Adipocyte (in vitro differentiated cells): Measurements from ENCODE around the gene LY6G5C.
A peak's percentile ranks its signal among the peaks of the same experiment; 100 is the strongest.

Experiments used
- DNase-seq: peaks from one replicate; pipeline ENCODE4 v3.0.0-alpha.2; 2015; ENCODE audit warnings: low read depth
- H3K27me3 ChIP-seq: replicated peaks from 2 replicates; pipeline ENCODE4 v1.7.0; 2013; ENCODE audit warnings: mild to moderate bottlenecking, low read length, moderate library complexity; ENCODE audit not compliant: control insufficient read depth, insufficient read depth
- H3K36me3 ChIP-seq: 2 replicates; pipeline ENCODE4 v1.7.0; 2013; ENCODE audit warnings: low read length, mild to moderate bottlenecking, moderate library complexity; ENCODE audit not compliant: control insufficient read depth, insufficient read depth, severe bottlenecking
- H3K4me1 ChIP-seq: 2 replicates; pipeline ENCODE4 v1.7.0; 2013; ENCODE audit warnings: mild to moderate bottlenecking, low read length, moderate library complexity; ENCODE audit not compliant: control insufficient read depth, insufficient read depth
- H3K4me3 ChIP-seq: 2 replicates; pipeline ENCODE4 v1.7.0; 2013; ENCODE audit warnings: mild to moderate bottlenecking, low read length, moderate library complexity
- H3K9ac ChIP-seq: 2 replicates; pipeline ENCODE4 v1.7.0; 2013; ENCODE audit warnings: mild to moderate bottlenecking, low read length, moderate library complexity
- H3K9me3 ChIP-seq: 2 replicates; pipeline ENCODE4 v1.7.0; 2013; ENCODE audit warnings: mild to moderate bottlenecking, low read length, moderate library complexity; ENCODE audit not compliant: control insufficient read depth

LY6G5C gene

GRCh38 chr6:31658158-31658688 lies 22.6 kb downstream of the LY6G5C start:
- Histone ChIP-seq H3K9me3 (no peaks in the 10 kb centered on the region), H3K4me1 (peaks cover 36% of the 10 kb centered on the region), H3K4me3 (no peak overlapping the region), H3K27me3 (no peaks in the 10 kb centered on the region), H3K9ac (no peak overlapping the region), H3K36me3 (peaks cover 20% of the 10 kb centered on the region)
- no peak for DNase-seq

- H3K27me3 ChIP-seq = no peaks in the 10 kb centered on the region
- peaks cover 20% of the 10 kb centered on the region for H3K36me3 ChIP-seq
- no peak for DNase-seq
- H3K4me1 ChIP-seq = peaks cover 31% of the 10 kb centered on the region
- H3K9me3 ChIP-seq = no peaks in the 10 kb centered on the region
- H3K4me3 ChIP-seq = no peak overlapping the region
- H3K9ac ChIP-seq = no peak overlapping the region
Observed at GRCh38 chr6:31657406-31658157, 23.3 kb downstream of the LY6G5C start.

GRCh38 chr6:31655349-31656237 lies 25.3 kb downstream of the LY6G5C start, which contains the start of gene APOM:
APOM (plus strand) TSS chr6:31655894; CDS start chr6:31655967, 73 bp downstream.
- Histone ChIP-seq H3K36me3 (peaks cover 10% of the 10 kb centered on the region), H3K4me3 (no peak within 1 kb of the TSS), H3K9ac (no peak within 1 kb of the TSS), H3K27me3 (no peaks in the 10 kb centered on the region), H3K9me3 (no peaks in the 10 kb centered on the region), H3K4me1 (peaks cover 34% of the 10 kb centered on the region)
- DNase-seq = no peak

- H3K9ac ChIP-seq = no peak overlapping the region
- peaks cover 10% of the 10 kb centered on the region for H3K36me3 ChIP-seq
Observed at GRCh38 chr6:31654574-31655348, 26.1 kb downstream of the LY6G5C start.

GRCh38 chr6:31652925-31653724 lies 27.7 kb downstream of the LY6G5C start:
- DNase-seq = peak; percentile 96
- H3K4me1 ChIP-seq = peaks cover 16% of the 10 kb centered on the region
- H3K9ac ChIP-seq = peak overlapping the region; percentile 88

More at GRCh38 chr6:31654574-31655348, 26.1 kb downstream of the LY6G5C start:
- H3K4me1 ChIP-seq = peaks cover 31% of the 10 kb centered on the region
- H3K27me3 ChIP-seq = no peaks in the 10 kb centered on the region
- no peak for DNase-seq
- no peaks in the 10 kb centered on the region for H3K9me3 ChIP-seq
- no peak overlapping the region for H3K4me3 ChIP-seq

DNA sequence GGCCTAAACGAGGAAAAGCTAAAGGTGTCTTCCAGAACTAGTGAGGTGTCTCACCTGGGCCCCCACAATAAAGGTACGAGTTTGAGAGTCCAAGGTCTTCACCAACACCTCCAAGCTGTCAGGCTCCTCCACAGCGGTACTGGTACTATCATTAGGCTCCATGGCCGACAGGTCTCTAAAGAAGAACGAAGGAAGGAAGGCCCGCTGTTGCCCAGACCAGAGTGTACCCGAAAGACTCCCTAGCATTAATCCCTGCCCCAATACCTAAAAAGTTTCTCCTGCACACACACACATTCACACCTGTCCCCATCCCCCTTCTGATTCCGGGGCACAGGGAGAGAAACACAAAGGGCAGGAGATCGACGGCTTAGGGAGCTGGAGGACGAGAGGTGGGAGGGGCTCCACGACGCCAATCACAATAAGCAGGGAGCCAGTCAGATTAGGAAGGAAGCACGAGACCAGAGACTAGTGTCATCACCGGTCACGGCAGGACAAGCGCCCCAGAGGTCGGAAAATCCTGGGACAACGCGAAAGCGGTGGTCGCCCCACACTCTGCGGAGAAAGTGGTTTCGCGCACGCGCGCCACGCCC lies 29.2 kb downstream of the LY6G5C start:
- Histone ChIP-seq H3K4me3 (peak overlapping the region; percentile 90), H3K36me3 (peaks cover 31% of the 10 kb centered on the region), H3K9ac (peak overlapping the region; percentile 88), H3K9me3 (no peaks in the 10 kb centered on the region), H3K27me3 (no peaks in the 10 kb centered on the region), H3K4me1 (peaks cover 14% of the 10 kb centered on the region)
- peak; percentile 86 for DNase-seq

More at GRCh38 chr6:31652925-31653724, 27.7 kb downstream of the LY6G5C start:
- Histone ChIP-seq H3K27me3 (no peaks in the 10 kb centered on the region), H3K9me3 (no peaks in the 10 kb centered on the region), H3K36me3 (peaks cover 25% of the 10 kb centered on the region), H3K4me3 (peak overlapping the region; percentile 90)

DNA sequence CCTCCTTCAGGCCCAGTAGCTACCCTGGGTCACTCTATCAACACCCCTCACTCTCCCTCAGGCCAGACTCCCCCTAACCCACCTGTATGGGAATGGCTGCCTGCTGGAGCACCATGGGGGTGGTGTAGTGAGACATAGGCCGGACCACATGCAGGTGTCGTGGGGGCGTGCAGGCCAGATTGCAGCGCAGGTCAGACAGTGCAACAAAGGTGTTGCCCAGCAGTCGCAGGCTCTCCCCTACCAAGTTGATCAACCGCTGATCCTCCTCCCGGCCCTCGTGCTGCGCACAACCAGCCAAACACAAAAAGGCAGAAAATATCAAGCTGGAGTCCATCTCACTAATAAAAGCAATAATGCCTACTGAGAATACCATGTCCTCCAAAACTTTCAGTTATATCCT lies 35.5 kb downstream of the LY6G5C start:
- no peaks in the 10 kb centered on the region for H3K27me3 ChIP-seq
- DNase-seq = no peak
- no peak overlapping the region for H3K4me3 ChIP-seq
- H3K9me3 ChIP-seq = no peaks in the 10 kb centered on the region
- H3K9ac ChIP-seq = no peak overlapping the region
- no peaks in the 10 kb centered on the region for H3K4me1 ChIP-seq
- H3K36me3 ChIP-seq = peaks cover 86% of the 10 kb centered on the region

- H3K9me3 ChIP-seq = no peaks in the 10 kb centered on the region
- no peaks in the 10 kb centered on the region for H3K27me3 ChIP-seq
- H3K36me3 ChIP-seq = peaks cover 93% of the 10 kb centered on the region
- H3K4me3 ChIP-seq = no peak overlapping the region
- DNase-seq = no peak
- H3K9ac ChIP-seq = no peak overlapping the region
- H3K4me1 ChIP-seq = peaks cover 12% of the 10 kb centered on the region
Observed at GRCh38 chr6:31643818-31644454, 36.9 kb downstream of the LY6G5C start.

GRCh38 chr6:31642798-31643570 lies 37.9 kb downstream of the LY6G5C start:
- H3K4me3 ChIP-seq = no peak overlapping the region
- no peaks in the 10 kb centered on the region for H3K9me3 ChIP-seq
- H3K27me3 ChIP-seq = no peaks in the 10 kb centered on the region
- H3K9ac ChIP-seq = no peak overlapping the region
- peaks cover 93% of the 10 kb centered on the region for H3K36me3 ChIP-seq
- no peak for DNase-seq
- peaks cover 13% of the 10 kb centered on the region for H3K4me1 ChIP-seq
